Measurements from ENCODE around the gene CHRNA9.
A peak's percentile ranks its signal among the peaks of the same experiment; 100 is the strongest.

CHRNA9 gene

DNA sequence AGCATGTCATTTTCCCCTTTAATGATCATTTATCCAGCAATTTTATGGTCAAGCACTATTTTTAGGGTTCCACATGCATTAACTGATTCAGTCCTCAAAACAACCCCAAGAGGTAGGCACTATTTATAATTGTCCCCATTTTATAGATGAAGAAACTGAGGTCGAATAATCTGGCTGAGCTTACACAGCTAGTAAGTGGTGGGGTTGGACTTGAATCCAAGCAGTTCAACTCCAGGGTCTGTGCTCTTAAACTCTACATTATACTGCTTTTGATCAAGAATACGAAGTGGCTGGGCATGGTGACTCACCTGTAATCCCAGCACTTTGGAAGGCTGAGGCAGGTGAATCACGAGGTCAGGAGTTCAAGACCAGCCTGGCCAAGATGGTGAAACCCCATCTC is 3.2 kb upstream of the CHRNA9 start:
- H3K4me3 ChIP-seq, result no peak overlapping the region
- no peaks in the 10 kb centered on the region for H3K27me3 ChIP-seq
- no peak overlapping the region for H3K27ac ChIP-seq
- no peak for TF ChIP-seq Cebpa-rat (IDR thresholded peaks at IDR 0.05)
- no peak overlapping the region for H3K9ac ChIP-seq
- H3K9me3 ChIP-seq, result no peaks in the 10 kb centered on the region
- no peak overlapping the region for H3K4me2 ChIP-seq
- no peaks in the 10 kb centered on the region for H4K20me1 ChIP-seq
- H3K4me1 ChIP-seq, result peaks cover 21% of the 10 kb centered on the region
- H3K36me3 ChIP-seq, result no peaks in the 10 kb centered on the region

- no peak overlapping the region for H3K9ac ChIP-seq
- H3K27ac ChIP-seq, result no peak overlapping the region
- no peaks in the 10 kb centered on the region for H3K9me3 ChIP-seq
- 0 out of 2 replicates have a peak, but pooled peaks cover 8% of the 10 kb centered on the region for H3K4me1 ChIP-seq
- no peak overlapping the region for H3K4me3 ChIP-seq
- H3K36me3 ChIP-seq, result no peaks in the 10 kb centered on the region
- H4K20me1 ChIP-seq, result no peaks in the 10 kb centered on the region
- H3K4me2 ChIP-seq, result no peak overlapping the region
- TF ChIP-seq Cebpa-rat (IDR thresholded peaks at IDR 0.05), result no peak
- no peaks in the 10 kb centered on the region for H3K27me3 ChIP-seq
Observed at GRCh38 chr4:40333921-40334352, 1.2 kb upstream of the CHRNA9 start.

- no peaks in the 10 kb centered on the region for H4K20me1 ChIP-seq
- no peaks in the 10 kb centered on the region for H3K36me3 ChIP-seq
- 0 out of 2 replicates have a peak, but pooled peaks cover under 1% of the 10 kb centered on the region for H3K4me1 ChIP-seq
- no peak for TF ChIP-seq Cebpa-rat (IDR thresholded peaks at IDR 0.05)
- H3K9me3 ChIP-seq, result no peaks in the 10 kb centered on the region
- H3K9ac ChIP-seq, result no peak overlapping the region
- no peak overlapping the region for H3K4me2 ChIP-seq
- no peaks in the 10 kb centered on the region for H3K27me3 ChIP-seq
- no peak overlapping the region for H3K27ac ChIP-seq
- no peak overlapping the region for H3K4me3 ChIP-seq
Observed at GRCh38 chr4:40335525-40335894, 377 bp downstream of the CHRNA9 start.

DNA sequence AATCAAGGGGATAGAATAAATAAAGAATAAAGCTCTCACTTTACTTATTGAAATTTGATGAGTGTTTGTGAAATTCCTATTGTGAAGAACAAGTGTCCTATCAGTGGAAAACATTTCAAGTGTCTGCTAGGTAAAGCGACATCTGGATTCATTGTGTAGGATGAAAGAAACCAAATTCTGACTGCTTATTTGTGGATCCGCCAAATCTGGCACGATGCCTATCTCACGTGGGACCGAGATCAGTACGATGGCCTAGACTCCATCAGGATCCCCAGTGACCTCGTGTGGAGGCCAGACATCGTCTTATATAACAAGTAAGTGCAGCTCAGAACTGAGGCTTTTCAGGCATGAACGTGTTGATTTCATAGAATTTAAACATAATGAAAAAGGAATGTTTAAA is 1.9 kb downstream of the CHRNA9 start:
- Histone ChIP-seq H3K4me1 (no peaks in the 10 kb centered on the region), H3K9me3 (peaks cover 9% of the 10 kb centered on the region; the same call in 1 of the 2 replicates), H3K27ac (no peak overlapping the region)

DNA sequence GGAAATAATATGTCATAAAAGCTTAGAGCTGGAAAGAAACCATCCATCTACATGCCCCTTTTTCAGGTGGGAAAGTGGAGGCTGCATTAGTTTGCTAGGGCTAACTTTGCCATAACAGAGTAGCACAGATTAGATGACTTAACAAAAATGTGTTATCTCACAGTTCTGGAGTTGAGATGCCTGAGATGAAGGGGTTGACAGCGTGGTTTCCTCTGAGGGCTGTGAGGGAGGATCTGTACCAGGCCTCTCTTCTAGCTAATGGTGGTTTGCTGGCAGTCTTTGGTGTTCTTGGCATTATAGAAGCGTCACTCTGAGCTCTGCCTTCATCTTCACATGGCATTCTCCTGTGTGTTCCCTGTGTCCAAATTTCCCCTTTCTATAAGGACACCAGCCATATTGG is 2.4 kb downstream of the CHRNA9 start:
- no peak overlapping the region for H3K9ac ChIP-seq
- TF ChIP-seq Cebpa-rat (IDR thresholded peaks at IDR 0.05), result no peak
- H3K27me3 ChIP-seq, result no peaks in the 10 kb centered on the region
- no peak overlapping the region for H3K4me3 ChIP-seq
- no peaks in the 10 kb centered on the region for H3K4me1 ChIP-seq
- H3K27ac ChIP-seq, result no peak overlapping the region
- H3K36me3 ChIP-seq, result no peaks in the 10 kb centered on the region
- H3K9me3 ChIP-seq, result peaks cover 12% of the 10 kb centered on the region; the same call in 1 of the 2 replicates
- H4K20me1 ChIP-seq, result no peaks in the 10 kb centered on the region
- H3K4me2 ChIP-seq, result no peak overlapping the region

More for the DNA sequence above, 1.9 kb downstream of the CHRNA9 start:
- Histone ChIP-seq H3K27me3 (no peaks in the 10 kb centered on the region), H3K4me3 (no peak overlapping the region), H4K20me1 (no peaks in the 10 kb centered on the region), H3K4me2 (no peak overlapping the region), H3K36me3 (no peaks in the 10 kb centered on the region), H3K9ac (no peak overlapping the region)
- no peak for TF ChIP-seq Cebpa-rat (IDR thresholded peaks at IDR 0.05)

- H3K4me2 ChIP-seq, result no peak overlapping the region
- no peaks in the 10 kb centered on the region for H3K36me3 ChIP-seq
- no peaks in the 10 kb centered on the region for H3K27me3 ChIP-seq
- no peaks in the 10 kb centered on the region for H3K4me1 ChIP-seq
- no peaks in the 10 kb centered on the region for H4K20me1 ChIP-seq
- H3K27ac ChIP-seq, result no peak overlapping the region
- H3K4me3 ChIP-seq, result no peak overlapping the region
- H3K9ac ChIP-seq, result no peak overlapping the region
- TF ChIP-seq Cebpa-rat (IDR thresholded peaks at IDR 0.05), result no peak
- H3K9me3 ChIP-seq, result peaks cover 27% of the 10 kb centered on the region
Observed at GRCh38 chr4:40340030-40340429, 4.9 kb downstream of the CHRNA9 start.

DNA sequence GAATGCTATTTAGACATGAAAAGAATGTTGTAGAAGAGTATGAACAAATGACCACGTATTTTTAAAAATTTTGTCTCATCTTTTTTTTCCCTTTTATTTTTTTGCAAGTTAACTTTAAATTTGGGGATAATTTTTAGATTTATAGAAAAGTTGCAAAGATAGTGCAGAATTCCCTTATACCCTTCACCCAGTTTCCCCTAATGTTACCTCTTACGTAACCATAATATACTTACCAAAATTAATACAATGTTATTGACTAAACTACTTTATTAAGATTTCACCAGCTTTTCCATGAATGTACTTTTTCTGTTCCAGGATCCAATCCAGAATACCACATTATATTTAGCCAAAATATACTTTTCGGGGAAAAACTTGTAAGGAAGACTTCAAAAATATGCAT is 12.3 kb downstream of the CHRNA9 start:
- H3K27ac ChIP-seq, result no peak overlapping the region
- H4K20me1 ChIP-seq, result no peaks in the 10 kb centered on the region
- H3K4me1 ChIP-seq, result peaks cover 27% of the 10 kb centered on the region
- H3K4me3 ChIP-seq, result no peak overlapping the region
- peaks cover 16% of the 10 kb centered on the region for H3K9me3 ChIP-seq
- TF ChIP-seq Cebpa-rat (IDR thresholded peaks at IDR 0.05), result no peak
- no peak overlapping the region for H3K9ac ChIP-seq
- no peaks in the 10 kb centered on the region for H3K36me3 ChIP-seq
- no peak overlapping the region for H3K4me2 ChIP-seq
- H3K27me3 ChIP-seq, result no peaks in the 10 kb centered on the region

- H3K9ac ChIP-seq, result no peak overlapping the region
- H3K27me3 ChIP-seq, result no peaks in the 10 kb centered on the region
- H3K4me3 ChIP-seq, result no peak overlapping the region
- no peak for TF ChIP-seq Cebpa-rat (IDR thresholded peaks at IDR 0.05)
- no peak overlapping the region for H3K27ac ChIP-seq
- no peak overlapping the region for H3K4me2 ChIP-seq
- H4K20me1 ChIP-seq, result no peaks in the 10 kb centered on the region
- H3K9me3 ChIP-seq, result peaks cover 11% of the 10 kb centered on the region
- H3K4me1 ChIP-seq, result peaks cover 27% of the 10 kb centered on the region
- no peaks in the 10 kb centered on the region for H3K36me3 ChIP-seq
Observed at GRCh38 chr4:40348000-40348399, 12.9 kb downstream of the CHRNA9 start.

GRCh38 chr4:40349561-40350198 is 14.5 kb downstream of the CHRNA9 start:
- no peaks in the 10 kb centered on the region for H3K36me3 ChIP-seq
- no peak for TF ChIP-seq Cebpa-rat (IDR thresholded peaks at IDR 0.05)
- H3K27me3 ChIP-seq, result no peaks in the 10 kb centered on the region
- no peaks in the 10 kb centered on the region for H3K9me3 ChIP-seq
- H3K27ac ChIP-seq, result peak overlapping the region; percentile 63; the same call in 1 of the 2 replicates
- H3K4me2 ChIP-seq, result peak overlapping the region; percentile 77
- no peaks in the 10 kb centered on the region for H4K20me1 ChIP-seq
- peaks cover 27% of the 10 kb centered on the region for H3K4me1 ChIP-seq
- no peak overlapping the region for H3K4me3 ChIP-seq
- peak overlapping the region; percentile 20; the same call in 1 of the 2 replicates for H3K9ac ChIP-seq

GRCh38 chr4:40350627-40351227 is 15.6 kb downstream of the CHRNA9 start:
- H4K20me1 ChIP-seq, result no peaks in the 10 kb centered on the region
- H3K4me3 ChIP-seq, result no peak overlapping the region
- no peak overlapping the region for H3K9ac ChIP-seq
- H3K27me3 ChIP-seq, result no peaks in the 10 kb centered on the region
- peak overlapping the region; percentile 77 for H3K4me2 ChIP-seq
- H3K9me3 ChIP-seq, result no peaks in the 10 kb centered on the region
- H3K4me1 ChIP-seq, result peaks cover 27% of the 10 kb centered on the region
- no peak for TF ChIP-seq Cebpa-rat (IDR thresholded peaks at IDR 0.05)
- no peaks in the 10 kb centered on the region for H3K36me3 ChIP-seq
- peak overlapping the region; percentile 63; the same call in 1 of the 2 replicates for H3K27ac ChIP-seq

Measured in BLaER1 (cell line).